HG03064 (cell line): ENCODE results near the gene KCNF1.

Source experiments
- ATAC-seq: cut with Tn5 transposase; IDR thresholded peaks from one replicate; pipeline ENCODE4 v1.9.1; 2021; ENCODE audit warnings: low read depth; ENCODE audit not compliant: unreplicated experiment

Gene KCNF1

DNA sequence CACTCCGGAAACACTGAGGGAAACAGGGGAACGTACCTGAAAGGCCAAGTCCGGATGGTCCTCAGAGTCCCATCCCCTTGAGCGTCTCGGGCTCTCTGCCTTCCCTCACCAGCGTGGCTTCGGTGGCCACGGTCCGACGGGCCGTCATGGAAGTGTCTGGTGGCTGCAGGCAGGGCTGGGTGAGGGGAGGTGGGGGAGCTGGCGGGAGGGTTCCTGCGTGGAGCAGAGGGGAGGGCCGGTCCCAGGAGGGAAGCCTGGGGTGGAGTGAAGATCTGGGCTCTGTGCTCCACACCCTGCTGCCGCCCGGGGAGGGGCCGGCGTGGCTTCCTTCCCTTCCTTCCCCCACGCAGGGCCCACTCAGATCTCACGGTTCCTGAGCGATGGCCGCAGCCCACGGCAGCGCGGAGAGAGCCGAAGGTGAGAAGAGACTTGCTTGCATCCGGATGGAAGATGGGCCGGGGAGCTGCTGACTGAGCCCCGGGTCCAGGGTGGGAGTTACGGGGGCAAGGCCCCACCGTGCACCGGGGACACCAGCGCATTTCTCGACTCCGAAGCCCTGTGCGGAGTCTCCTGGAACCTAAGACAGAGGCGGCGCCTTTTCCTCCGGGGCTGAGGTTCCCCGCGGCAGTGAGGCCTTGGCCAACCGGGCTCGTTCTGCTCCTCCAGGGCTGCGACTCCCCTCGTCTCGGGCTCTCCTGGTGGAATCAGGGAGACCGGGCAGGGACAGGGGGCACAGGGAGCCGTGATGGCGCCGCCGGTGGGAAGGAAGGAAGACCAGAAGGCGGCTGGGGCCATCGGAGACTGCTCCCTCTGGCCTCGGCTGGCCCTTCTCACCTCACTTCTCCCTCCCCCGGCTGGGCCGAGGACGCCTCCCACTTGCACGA, 49.1 kb downstream of the KCNF1 start:
- no peak for ATAC-seq

DNA sequence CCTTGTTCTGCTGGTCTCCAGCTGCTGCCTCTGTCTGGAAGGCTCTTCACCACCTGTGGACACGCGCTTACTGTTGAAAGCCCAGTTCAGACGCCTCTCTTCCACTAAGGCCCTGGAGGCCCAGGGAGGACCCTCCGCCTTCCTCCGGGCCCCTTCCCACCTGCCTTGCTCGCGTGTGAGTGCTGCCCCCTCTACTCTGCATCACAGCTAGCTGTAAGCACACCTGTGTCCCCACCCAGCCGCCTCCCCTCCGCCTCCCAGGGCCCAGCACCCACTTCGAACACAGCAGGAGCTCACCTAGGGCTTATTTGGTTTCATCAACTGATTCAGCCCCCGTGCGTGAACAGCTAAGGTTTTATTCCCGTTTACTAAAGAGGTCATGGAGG, 49.7 kb downstream of the KCNF1 start:
- ATAC-seq = no peak

DNA sequence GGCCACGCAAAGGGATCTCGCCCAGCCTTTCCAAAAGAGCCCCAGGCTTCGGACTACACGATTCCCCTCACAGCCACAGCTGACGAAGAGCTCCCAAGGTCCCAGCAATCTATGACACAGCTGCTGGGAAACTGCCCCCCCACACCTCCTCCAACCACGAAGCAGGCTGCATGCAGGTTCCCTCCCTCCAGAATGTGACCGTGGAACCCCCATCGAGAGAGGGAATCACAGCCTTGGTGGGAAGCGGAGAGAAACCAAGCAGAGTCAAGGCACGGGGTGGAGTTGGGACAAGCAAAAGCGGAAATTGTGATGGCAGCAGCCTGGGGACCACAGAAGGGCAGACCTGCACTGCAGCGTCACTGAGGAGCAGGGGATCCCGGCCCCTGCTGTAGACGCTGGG, 50.3 kb downstream of the KCNF1 start:
- no peak for ATAC-seq

DNA sequence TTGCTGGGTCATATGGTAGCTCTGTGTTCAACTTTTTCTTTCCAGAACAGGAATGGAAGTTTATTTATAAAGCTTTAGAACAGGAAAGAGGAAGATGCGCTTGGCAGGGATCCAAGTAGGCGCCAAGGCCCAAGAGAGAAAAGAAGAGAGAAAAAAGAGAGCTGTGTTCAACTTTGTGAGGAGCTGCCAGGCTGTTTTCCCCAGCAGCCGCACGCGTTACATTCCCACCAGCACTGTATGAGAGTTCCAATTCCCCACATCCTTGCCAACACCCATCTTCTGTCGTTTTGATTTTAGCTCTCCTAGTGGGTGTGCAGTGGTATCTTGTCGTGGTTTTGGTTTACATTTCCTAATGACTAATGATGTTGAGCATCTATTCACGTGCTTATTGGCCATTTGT, 51.4 kb downstream of the KCNF1 start:
- no peak for ATAC-seq
